ENCODE measurements around the gene PLCXD1.
A peak's percentile ranks its signal among the peaks of the same experiment; 100 is the strongest.

- TF ChIP-seq, protein P1, sequence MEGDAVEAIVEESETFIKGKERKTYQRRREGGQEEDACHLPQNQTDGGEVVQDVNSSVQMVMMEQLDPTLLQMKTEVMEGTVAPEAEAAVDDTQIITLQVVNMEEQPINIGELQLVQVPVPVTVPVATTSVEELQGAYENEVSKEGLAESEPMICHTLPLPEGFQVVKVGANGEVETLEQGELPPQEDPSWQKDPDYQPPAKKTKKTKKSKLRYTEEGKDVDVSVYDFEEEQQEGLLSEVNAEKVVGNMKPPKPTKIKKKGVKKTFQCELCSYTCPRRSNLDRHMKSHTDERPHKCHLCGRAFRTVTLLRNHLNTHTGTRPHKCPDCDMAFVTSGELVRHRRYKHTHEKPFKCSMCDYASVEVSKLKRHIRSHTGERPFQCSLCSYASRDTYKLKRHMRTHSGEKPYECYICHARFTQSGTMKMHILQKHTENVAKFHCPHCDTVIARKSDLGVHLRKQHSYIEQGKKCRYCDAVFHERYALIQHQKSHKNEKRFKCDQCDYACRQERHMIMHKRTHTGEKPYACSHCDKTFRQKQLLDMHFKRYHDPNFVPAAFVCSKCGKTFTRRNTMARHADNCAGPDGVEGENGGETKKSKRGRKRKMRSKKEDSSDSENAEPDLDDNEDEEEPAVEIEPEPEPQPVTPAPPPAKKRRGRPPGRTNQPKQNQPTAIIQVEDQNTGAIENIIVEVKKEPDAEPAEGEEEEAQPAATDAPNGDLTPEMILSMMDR (IDR thresholded peaks at IDR 0.05 in 8 of 11, conservative IDR thresholded peaks at IDR 0.05 in 3 of 11): peak in 2 of 11 experiments; percentile 11 to 22
- no peak for TF ChIP-seq POLR2A (IDR thresholded peaks at IDR 0.05)
- TF ChIP-seq POLR2AphosphoS5 (IDR thresholded peaks at IDR 0.05): peak in 1 of 3 donors; percentile 51
These were observed 42.8 kb downstream of the PLCXD1 start for GRCh38 chrX:323721-324628.

Data from spleen (tissue), 7 donors.